ENCODE results near the gene IP6K1. TPM values are rescaled to one million over a fixed set of nuclear protein-coding genes. Genes with fewer than 3 reads are reported as not detected.
A peak's percentile ranks its signal among the peaks of the same experiment; 100 is the strongest.

IP6K1 gene
- total RNA-seq, 4 donors from 2014 or later, result 30.5 to 41.3 (median 35.8) TPM

DNA sequence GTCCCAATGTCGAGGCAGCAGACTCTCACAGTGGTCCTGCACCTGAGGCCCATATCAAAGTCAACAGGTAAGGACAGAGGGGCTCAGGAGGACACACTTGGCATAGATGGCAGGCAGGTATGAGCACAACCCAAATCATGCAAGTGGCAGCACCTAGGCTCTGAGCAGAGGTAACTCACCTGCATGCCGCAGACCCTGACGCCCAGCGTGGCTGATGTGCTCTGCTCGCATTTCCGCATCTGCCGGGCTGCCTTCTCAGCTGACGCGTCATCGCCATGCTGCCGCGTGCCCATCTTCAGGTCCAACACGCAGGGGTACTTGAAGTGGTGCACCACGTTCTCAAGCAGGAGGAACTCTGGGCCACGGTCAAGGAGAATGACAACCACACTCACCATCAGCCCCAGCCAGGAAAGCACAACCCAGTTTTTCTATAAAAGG, 58.4 kb downstream of the IP6K1 start:
- ATAC-seq (ENCODE audit: low FRiP score) (no peak), DNase-seq (ENCODE audit: low spot score) (no peak)
- TF ChIP-seq, protein P1, sequence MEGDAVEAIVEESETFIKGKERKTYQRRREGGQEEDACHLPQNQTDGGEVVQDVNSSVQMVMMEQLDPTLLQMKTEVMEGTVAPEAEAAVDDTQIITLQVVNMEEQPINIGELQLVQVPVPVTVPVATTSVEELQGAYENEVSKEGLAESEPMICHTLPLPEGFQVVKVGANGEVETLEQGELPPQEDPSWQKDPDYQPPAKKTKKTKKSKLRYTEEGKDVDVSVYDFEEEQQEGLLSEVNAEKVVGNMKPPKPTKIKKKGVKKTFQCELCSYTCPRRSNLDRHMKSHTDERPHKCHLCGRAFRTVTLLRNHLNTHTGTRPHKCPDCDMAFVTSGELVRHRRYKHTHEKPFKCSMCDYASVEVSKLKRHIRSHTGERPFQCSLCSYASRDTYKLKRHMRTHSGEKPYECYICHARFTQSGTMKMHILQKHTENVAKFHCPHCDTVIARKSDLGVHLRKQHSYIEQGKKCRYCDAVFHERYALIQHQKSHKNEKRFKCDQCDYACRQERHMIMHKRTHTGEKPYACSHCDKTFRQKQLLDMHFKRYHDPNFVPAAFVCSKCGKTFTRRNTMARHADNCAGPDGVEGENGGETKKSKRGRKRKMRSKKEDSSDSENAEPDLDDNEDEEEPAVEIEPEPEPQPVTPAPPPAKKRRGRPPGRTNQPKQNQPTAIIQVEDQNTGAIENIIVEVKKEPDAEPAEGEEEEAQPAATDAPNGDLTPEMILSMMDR (IDR thresholded peaks at IDR 0.05), result no peak

DNA sequence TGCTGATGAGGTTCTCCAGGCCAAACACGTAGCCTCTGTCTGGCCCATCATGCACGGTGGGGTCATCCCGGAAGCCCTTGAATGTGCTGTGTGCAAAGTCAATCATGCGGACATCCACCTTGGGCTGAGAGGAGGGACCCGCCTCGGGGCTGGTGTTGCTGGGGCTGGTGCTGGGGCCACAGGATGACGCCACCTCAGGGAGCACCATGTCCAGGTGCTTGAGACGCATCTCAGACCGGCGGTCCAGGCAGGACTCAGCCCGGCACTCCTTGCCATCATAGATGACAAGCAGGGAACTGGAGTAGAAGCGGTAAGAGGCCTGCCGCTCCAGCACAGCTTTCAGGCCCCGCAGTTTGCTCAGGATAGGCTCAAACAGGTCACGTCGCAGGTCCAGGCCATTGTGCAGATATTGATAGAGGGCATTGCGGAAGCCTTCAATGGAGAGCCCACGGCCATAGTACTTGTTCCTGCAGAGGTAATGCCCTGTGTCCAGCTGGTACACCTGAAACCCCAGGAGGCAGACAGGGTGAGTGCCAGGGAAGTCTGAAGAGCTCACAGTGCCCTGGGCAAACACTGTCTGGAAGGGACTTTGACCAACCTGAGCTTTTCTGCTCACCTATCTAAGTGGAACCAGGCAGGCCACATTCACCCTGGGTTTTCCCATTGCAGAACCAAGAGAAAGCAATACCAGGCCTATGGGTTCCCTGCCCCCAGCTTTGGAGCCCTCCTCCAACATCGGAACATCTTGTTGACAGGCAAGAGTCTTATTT, 59.0 kb downstream of the IP6K1 start:
- ATAC-seq (ENCODE audit: low FRiP score) (no peak), DNase-seq (ENCODE audit: low spot score) (no peak)
- TF ChIP-seq, protein P1 (IDR thresholded peaks at IDR 0.05), result no peak

GRCh38 chr3:49725906-49726681, 60.2 kb downstream of the IP6K1 start:
- no peak for ATAC-seq (ENCODE audit: low FRiP score)
- no peak for DNase-seq (ENCODE audit: low spot score)

GRCh38 chr3:49724586-49724985, 61.8 kb downstream of the IP6K1 start:
- no peak for ATAC-seq (ENCODE audit: low FRiP score)
- DNase-seq (ENCODE audit: low spot score), result no peak
- TF ChIP-seq, protein P1 (IDR thresholded peaks at IDR 0.05), result no peak

More at GRCh38 chr3:49725906-49726681, 60.2 kb downstream of the IP6K1 start:
- TF ChIP-seq, protein P1 (IDR thresholded peaks at IDR 0.05), result no peak

- ATAC-seq (ENCODE audit: low FRiP score), result peak; percentile 93
- DNase-seq (ENCODE audit: low spot score), result peak; percentile 88
- TF ChIP-seq, protein P1 (IDR thresholded peaks at IDR 0.05), result no peak
Measured at GRCh38 chr3:49723628-49724551, 62.5 kb downstream of the IP6K1 start, which contains the start of gene GMPPB. Gene GMPPB (minus strand): TSS chr3:49723951. CDS start chr3:49723726, 225 bp downstream.

DNA sequence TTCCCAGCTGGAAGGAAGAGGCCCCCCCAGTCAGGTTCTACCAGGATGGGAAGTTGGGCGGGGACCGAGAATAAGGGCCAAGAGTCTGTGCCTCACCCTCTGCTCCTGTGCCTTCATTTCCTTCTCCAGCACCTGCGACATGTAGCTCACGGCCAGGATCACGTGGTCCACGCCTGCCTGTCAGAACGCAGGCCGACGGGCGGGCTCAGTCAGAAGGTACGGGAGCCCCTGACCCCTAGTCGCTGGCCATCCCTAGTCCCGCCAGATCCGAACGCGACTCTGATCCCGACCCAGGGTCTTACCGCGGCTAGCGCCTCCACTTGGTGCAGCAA, 63.1 kb downstream of the IP6K1 start:
- no peak for DNase-seq (ENCODE audit: low spot score)
- TF ChIP-seq, protein P1 (IDR thresholded peaks at IDR 0.05), result no peak
- peak; percentile 10 for ATAC-seq (ENCODE audit: low FRiP score)

All from omental fat pad (tissue), 4 donors.